Stomach (tissue), 4 donors: Measurements from ENCODE around the gene WDR64.

ENCODE experiments used
- CTCF ChIP-seq, 7 experiments: fragments of 450-650 bp in 4 of 7; fragments of 200-600 bp in 3 of 7; sonication (generic) in 3 of 7; IDR thresholded peaks; one replicate each; pipeline ENCODE4 v1.5.1; 2016 to 2019; ENCODE audit warnings: antibody characterized with exemption in 7 of 7, control low read depth in 2 of 7, mild to moderate bottlenecking in 1 of 7
- EP300 ChIP-seq: sonication (generic); formaldehyde crosslinking; IDR thresholded peaks from one replicate; pipeline ENCODE4 v1.6.1; 2017; ENCODE audit warnings: antibody characterized with exemption
- POLR2A ChIP-seq, 4 donors: fragments of 450-650 bp; IDR thresholded peaks; one replicate each; pipeline ENCODE4 v1.6.1; 2016; ENCODE audit warnings: antibody characterized with exemption in 4 of 4, control low read depth in 2 of 4, mild to moderate bottlenecking in 1 of 4, moderate library complexity in 1 of 4
- POLR2AphosphoS5 ChIP-seq, 3 donors: sonication (generic); formaldehyde crosslinking; IDR thresholded peaks; one replicate each; pipeline ENCODE4 v1.6.1; 2016; ENCODE audit warnings: antibody characterized with exemption in 3 of 3

DNA sequence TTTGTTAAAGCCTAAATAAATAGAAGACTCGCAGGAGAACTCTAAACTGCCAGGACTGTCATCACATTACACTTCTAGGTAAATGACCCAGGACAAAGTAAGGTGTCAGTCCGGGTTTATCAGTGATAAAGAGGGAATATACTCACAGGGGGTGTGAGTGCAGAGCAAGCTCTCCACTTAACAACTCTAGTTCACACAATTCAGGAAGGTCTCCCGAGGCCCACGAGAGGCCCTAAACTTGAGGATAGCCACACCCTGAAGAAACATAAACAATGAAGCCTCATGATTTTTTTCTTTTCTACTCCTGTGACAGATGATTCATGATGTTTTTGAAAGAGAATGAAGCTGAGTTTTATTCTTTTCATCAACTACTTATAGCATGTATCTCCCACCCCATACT, 130.3 kb downstream of the WDR64 start:
- TF ChIP-seq CTCF (IDR thresholded peaks at IDR 0.05) (no peak), POLR2A (IDR thresholded peaks at IDR 0.05) (no peak), EP300 (no peak), POLR2AphosphoS5 (IDR thresholded peaks at IDR 0.05) (no peak)
